ENCODE measurements around the gene CYP3A7. TPM values are rescaled to one million over a fixed set of nuclear protein-coding genes. Genes with fewer than 3 reads are reported as not detected.
"Not testable (repeated sequence)": the region's sequence is repeated elsewhere in the genome, so short reads cannot be mapped to it uniquely, and the experiment has no call there.

The CYP3A7 gene
- total RNA-seq, 1 donor from 2014 or later: not detected

DNA sequence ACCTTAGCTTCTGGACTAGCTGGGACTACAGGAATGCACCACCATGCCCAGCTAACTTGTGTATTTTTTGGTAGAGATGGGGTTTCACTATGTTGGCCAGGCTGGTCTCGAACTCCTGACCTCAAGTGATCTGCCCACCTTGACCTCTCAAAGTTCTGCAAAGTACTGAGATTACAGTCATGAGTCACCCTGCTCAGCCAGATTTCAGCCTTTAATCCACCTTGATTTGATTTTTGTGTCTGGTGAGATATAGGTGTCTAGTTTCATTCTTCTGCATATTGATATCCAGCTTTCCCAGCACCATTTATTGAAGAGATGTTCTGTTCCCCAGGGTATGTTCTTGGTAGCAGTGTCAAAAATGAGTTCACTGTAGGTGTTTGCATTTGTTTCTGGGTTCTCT is 20.1 kb upstream of the CYP3A7 start:
- DNase-seq: no peak
- no peak overlapping the region for H3K4me3 Mint-ChIP-seq
- H3K4me1 Mint-ChIP-seq: no peaks in the 10 kb centered on the region
- intact Hi-C loops (cut with micrococcal nuclease): no loop called here
- H3K27ac Mint-ChIP-seq: no peak overlapping the region
- H3K27me3 Mint-ChIP-seq: peaks cover 15% of the 10 kb centered on the region
- H3K36me3 Mint-ChIP-seq (ENCODE audit: low read depth): no peaks in the 10 kb centered on the region
- no peaks in the 10 kb centered on the region for H3K9me3 Mint-ChIP-seq

DNA sequence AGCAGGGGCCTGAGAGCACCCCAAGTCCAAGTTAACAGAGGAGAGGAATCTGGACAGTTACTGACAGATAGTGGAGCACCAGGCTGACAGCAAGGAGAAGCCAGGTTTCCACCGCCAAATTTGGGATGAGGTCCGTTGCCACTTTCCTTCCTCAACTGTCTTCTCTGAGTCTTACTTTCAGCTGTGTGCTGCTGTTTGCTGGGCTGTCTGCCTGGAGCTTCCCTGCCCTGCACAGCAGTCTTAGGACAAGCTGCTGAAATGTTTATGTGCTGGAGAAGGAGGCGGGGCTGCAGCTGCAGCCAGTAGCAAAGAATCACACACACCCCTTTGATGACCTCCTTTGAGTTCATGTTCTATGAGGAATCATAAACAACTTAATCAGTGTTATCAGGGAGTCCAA is 17.4 kb upstream of the CYP3A7 start:
- intact Hi-C loops (cut with micrococcal nuclease): no loop called here

GRCh38 chr7:99751322-99752052 is 16.5 kb upstream of the CYP3A7 start:
- H3K4me3 Mint-ChIP-seq; H3K4me1 Mint-ChIP-seq; intact Hi-C loops (cut with micrococcal nuclease); H3K36me3 Mint-ChIP-seq (ENCODE audit: low read depth); DNase-seq; H3K9me3 Mint-ChIP-seq; H3K27ac Mint-ChIP-seq: not testable (repeated sequence)
- peaks cover 14% of the 10 kb centered on the region for H3K27me3 Mint-ChIP-seq

More for the DNA sequence above, 17.4 kb upstream of the CYP3A7 start:
- Mint-ChIP-seq H3K4me1 (no peaks in the 10 kb centered on the region), H3K27ac (no peak overlapping the region), H3K36me3 (ENCODE audit: low read depth) (no peaks in the 10 kb centered on the region), H3K4me3 (no peak overlapping the region), H3K27me3 (peaks cover 14% of the 10 kb centered on the region), H3K9me3 (no peaks in the 10 kb centered on the region)
- no peak for DNase-seq

DNA sequence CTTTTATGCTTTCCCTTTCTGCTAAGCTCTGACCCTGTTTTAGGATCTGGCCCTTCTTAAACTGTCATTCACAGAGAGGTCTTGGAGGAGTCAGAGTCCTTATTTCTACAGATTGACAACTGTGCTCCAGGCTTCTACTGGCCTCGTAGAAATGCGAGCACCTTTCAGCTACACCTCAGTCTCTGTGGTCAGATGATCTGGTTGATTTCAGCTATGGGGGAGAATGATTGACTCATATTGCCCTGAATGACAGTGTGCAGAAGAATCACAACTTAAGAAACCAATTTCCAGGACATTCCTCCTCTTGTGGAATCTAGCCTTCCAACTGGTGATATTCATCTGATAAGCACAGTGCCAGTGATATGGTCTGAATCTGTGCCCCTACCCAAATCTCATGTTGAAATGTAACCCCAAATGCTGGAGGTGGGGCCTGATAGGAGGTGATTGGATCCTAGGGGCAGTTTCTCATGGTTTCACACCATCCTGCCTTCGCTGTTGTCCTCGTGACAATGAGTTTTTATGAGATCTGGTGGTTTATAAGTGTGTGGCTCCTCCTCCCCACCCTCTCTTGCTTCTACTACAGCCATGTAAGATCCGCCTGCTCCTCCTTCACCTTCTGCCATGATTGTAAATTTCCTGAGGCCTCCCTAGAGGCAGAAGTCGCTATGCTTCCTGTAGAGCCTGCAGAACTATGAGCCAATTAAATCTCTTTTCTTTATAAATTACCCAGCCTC is 14.0 kb upstream of the CYP3A7 start:
- Mint-ChIP-seq H3K4me1 (no peaks in the 10 kb centered on the region), H3K9me3 (peaks cover 7% of the 10 kb centered on the region), H3K4me3 (no peak overlapping the region), H3K27ac (no peak overlapping the region), H3K36me3 (ENCODE audit: low read depth) (no peaks in the 10 kb centered on the region), H3K27me3 (peaks cover 10% of the 10 kb centered on the region)
- no peak for DNase-seq
- intact Hi-C loops (cut with micrococcal nuclease): no loop called here

- H3K4me3 Mint-ChIP-seq; H3K36me3 Mint-ChIP-seq (ENCODE audit: low read depth); intact Hi-C loops (cut with micrococcal nuclease); H3K27ac Mint-ChIP-seq; H3K4me1 Mint-ChIP-seq; DNase-seq; H3K27me3 Mint-ChIP-seq: not testable (repeated sequence)
- H3K9me3 Mint-ChIP-seq: peaks cover 12% of the 10 kb centered on the region
These were observed 11.9 kb upstream of the CYP3A7 start for GRCh38 chr7:99746915-99747314.

DNA sequence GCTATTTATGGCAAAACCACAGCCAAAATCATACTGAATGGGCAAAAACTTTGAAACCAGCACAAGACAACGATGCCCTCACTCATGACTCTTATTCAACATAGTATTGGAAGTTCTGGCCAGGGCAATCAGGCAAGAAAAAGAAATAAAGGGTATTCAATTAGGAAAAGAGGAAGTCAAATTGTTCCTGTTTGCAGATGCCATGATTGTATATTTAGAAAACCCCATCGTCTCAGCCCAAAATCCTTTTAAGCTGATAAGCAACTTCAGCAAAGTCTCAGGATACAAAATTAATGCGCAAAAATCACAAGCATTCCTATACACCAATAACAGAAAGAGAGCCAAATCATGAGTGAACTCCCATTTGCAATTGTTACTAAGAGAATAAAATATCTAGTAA is 10.4 kb upstream of the CYP3A7 start:
- H3K36me3 Mint-ChIP-seq (ENCODE audit: low read depth); H3K4me1 Mint-ChIP-seq; intact Hi-C loops (cut with micrococcal nuclease); H3K27ac Mint-ChIP-seq; H3K27me3 Mint-ChIP-seq; DNase-seq; H3K4me3 Mint-ChIP-seq: not testable (repeated sequence)
- H3K9me3 Mint-ChIP-seq: peaks cover 12% of the 10 kb centered on the region

GRCh38 chr7:99742737-99743394 is 7.9 kb upstream of the CYP3A7 start:
- Mint-ChIP-seq H3K36me3 (ENCODE audit: low read depth) (peaks cover 9% of the 10 kb centered on the region), H3K27ac (no peak overlapping the region), H3K4me3 (no peak overlapping the region), H3K27me3 (no peaks in the 10 kb centered on the region), H3K9me3 (peaks cover 12% of the 10 kb centered on the region), H3K4me1 (peaks cover 5% of the 10 kb centered on the region)
- intact Hi-C loops (cut with micrococcal nuclease): no loop called here
- DNase-seq: no peak

DNA sequence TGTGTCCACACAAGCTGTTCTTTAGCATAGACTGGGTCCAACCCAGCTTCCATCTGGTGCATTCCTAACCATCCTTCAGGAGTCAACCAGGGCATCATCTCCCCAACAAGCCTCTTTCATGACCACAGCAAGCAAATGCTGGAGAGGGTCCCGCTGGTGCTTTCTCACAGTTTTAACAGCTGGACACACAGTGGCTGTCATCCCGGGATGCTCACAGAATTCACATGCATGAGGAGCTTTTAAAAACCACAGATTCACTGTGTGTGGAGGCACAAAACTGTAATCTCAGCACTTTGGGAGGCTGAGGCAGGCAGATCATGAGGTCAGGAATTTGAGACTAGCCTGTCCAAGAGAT is 6.4 kb upstream of the CYP3A7 start:
- Mint-ChIP-seq H3K36me3 (ENCODE audit: low read depth) (peaks cover 10% of the 10 kb centered on the region), H3K9me3 (peaks cover 12% of the 10 kb centered on the region), H3K4me3 (no peak overlapping the region), H3K4me1 (peaks cover 6% of the 10 kb centered on the region), H3K27me3 (no peaks in the 10 kb centered on the region), H3K27ac (no peak overlapping the region)
- intact Hi-C loops (cut with micrococcal nuclease): no loop called here
- no peak for DNase-seq

DNA sequence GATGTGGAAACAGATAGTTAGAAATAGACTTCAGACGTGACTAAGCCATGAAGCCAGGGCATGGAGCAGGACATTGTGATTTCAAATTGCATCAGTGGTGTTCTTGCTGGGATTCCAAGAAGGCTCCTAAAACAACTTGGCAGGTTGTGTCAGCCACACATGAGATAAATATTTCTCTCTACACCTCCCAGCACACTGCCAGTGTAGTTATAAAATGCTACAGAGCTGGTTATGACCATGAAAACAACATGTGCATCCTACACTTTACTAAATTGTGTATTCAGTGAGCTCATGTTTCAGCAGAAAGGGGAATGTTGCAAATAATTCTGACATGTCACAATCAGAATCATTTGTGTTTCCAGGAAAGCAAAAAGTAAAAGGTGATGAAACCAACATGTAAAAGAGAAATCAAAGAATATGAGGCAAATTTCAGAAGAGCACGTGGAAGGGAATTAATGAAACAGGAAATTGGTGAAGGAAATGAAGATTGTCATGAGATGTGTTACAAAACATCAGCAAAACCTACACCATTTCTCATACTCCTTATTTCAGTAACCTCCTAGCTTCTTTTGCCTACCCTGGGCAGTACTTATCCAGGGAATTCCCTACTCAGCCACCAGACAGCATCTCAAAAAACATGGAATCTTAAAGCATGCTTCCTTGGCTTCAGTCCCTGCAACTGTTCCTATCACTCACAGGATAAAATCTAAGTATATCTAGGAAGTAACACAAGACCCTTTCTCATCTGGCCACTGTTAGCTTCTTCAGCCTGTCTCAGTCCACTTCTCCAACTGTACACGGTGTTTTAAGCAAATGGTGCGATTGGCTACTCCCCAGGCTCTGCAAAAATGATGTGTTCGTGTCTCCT is 5.8 kb upstream of the CYP3A7 start:
- no peak for DNase-seq
- peaks cover 12% of the 10 kb centered on the region for H3K9me3 Mint-ChIP-seq
- H3K27me3 Mint-ChIP-seq: no peaks in the 10 kb centered on the region
- no peak overlapping the region for H3K4me3 Mint-ChIP-seq
- peaks cover 6% of the 10 kb centered on the region for H3K4me1 Mint-ChIP-seq
- intact Hi-C loops (cut with micrococcal nuclease): no loop called here
- no peak overlapping the region for H3K27ac Mint-ChIP-seq
- peaks cover 10% of the 10 kb centered on the region for H3K36me3 Mint-ChIP-seq (ENCODE audit: low read depth)

DNA sequence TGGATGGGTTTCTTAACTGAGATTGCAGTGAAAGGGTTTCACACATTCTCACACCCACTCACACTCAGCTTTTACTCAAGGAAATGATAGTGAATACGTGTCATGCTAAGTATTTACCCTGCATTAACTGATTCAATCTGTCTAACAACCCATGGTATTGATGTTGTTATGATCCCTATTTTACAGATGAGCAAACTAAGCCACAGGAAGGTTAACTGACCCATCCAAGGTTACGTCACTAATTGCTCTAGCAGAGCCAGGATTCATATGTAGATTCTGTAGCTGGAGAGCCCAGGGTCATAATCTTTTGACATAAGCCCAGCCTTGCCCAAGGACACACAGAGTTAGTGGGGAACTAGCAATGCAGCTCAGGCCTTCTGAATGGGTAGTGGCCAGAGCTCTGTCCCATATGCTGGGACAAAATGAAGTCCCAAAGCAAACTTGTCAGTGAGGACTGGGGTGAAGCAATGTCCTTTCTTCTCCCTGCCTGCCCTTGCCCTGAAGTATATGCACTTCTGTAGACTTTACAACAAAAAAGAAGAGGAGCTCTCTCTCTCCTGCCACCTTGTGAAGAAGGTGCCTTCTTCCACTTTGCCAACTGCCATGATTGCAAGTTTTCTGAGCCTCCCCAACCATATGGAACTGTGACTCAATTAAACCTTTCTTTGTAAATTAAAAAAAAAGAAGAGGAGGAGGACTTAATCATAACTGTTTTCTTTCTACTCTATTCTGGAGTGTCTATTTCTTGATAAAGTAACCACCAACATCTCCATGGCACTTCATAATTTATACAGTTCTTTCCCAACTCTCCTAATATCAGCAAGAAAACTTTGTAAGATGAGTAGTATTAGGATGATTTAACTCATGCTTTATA is 4.9 kb upstream of the CYP3A7 start:
- Mint-ChIP-seq H3K4me3 (no peak overlapping the region), H3K9me3 (peaks cover 12% of the 10 kb centered on the region), H3K36me3 (ENCODE audit: low read depth) (peaks cover 10% of the 10 kb centered on the region), H3K27me3 (no peaks in the 10 kb centered on the region), H3K27ac (peak overlapping the region; percentile 26), H3K4me1 (peaks cover 6% of the 10 kb centered on the region)
- DNase-seq: no peak
- intact Hi-C loops (cut with micrococcal nuclease): no loop called here

DNA sequence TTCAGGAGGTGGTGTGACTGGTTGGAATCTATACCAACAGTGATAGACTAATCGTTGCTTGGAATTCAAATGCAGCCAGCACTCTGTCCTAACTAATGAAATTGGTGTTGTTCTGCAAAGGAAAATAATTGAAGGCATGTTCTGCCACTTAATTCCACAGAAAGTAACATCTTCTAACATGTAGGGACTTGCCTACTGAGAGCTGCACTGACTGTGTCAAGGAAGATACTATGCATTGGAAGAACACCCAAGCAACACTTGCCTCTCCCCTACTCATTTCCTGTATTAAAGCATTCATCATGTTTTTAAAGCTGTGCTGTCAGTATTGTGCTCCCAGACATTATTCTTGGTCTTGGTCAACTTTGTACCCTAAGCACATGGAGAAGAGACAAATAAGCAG is 2.7 kb upstream of the CYP3A7 start:
- H3K27ac Mint-ChIP-seq: no peak overlapping the region
- H3K9me3 Mint-ChIP-seq: no peaks in the 10 kb centered on the region
- DNase-seq: no peak
- no peaks in the 10 kb centered on the region for H3K27me3 Mint-ChIP-seq
- H3K4me1 Mint-ChIP-seq: peaks cover 6% of the 10 kb centered on the region
- H3K36me3 Mint-ChIP-seq (ENCODE audit: low read depth): peaks cover 10% of the 10 kb centered on the region
- intact Hi-C loops (cut with micrococcal nuclease): no loop called here
- H3K4me3 Mint-ChIP-seq: no peak overlapping the region

GRCh38 chr7:99736667-99737066 is 1.7 kb upstream of the CYP3A7 start:
- H3K27me3 Mint-ChIP-seq; H3K4me3 Mint-ChIP-seq; H3K27ac Mint-ChIP-seq; intact Hi-C loops (cut with micrococcal nuclease); H3K9me3 Mint-ChIP-seq; H3K36me3 Mint-ChIP-seq (ENCODE audit: low read depth); DNase-seq; H3K4me1 Mint-ChIP-seq: not testable (repeated sequence)

DNA sequence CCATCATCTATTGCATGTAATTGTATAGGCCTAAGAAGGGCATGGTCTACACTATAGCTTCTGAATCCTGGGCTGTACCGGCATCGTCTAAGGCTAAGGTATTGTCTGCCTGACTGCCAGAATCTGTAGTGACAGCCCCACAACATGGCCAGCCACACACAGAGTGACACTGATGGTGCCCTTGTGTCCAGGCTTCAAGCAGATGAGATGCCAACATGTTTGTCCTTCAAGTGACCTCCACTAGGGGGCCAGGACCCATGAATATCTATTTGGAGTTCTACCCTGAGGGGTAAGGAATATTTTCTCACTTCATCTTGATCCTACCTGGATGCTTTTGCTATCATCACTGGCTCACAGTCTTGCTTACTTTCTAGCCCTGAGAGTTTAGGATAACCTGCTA is 1.5 kb downstream of the CYP3A7 start:
- no peaks in the 10 kb centered on the region for H3K27me3 Mint-ChIP-seq
- intact Hi-C loops (cut with micrococcal nuclease): no loop called here
- H3K4me3 Mint-ChIP-seq: no peak overlapping the region
- peaks cover 5% of the 10 kb centered on the region for H3K4me1 Mint-ChIP-seq
- peaks cover 5% of the 10 kb centered on the region for H3K36me3 Mint-ChIP-seq (ENCODE audit: low read depth)
- no peak for DNase-seq
- no peak overlapping the region for H3K27ac Mint-ChIP-seq
- no peaks in the 10 kb centered on the region for H3K9me3 Mint-ChIP-seq

All from activated CD4-positive, alpha-beta T cell treated with anti-CD3 and anti-CD28 coated beads, Interleukin-2, amount 10 ng/mL, durations not matched to agents 24 days and 14 days (primary cell).